GM18511 (cell line): Measurements from ENCODE around the gene ADAM21.
"Not testable (repeated sequence)": the region's sequence is repeated elsewhere in the genome, so short reads cannot be mapped to it uniquely, and the experiment has no call there.

ENCODE experiments used
- ATAC-seq: cut with Tn5 transposase; IDR thresholded peaks from one replicate; pipeline ENCODE4 v1.9.1; 2021; ENCODE audit warnings: mild to moderate bottlenecking, moderate library complexity; ENCODE audit not compliant: unreplicated experiment

Gene ADAM21

GRCh38 chr14:70451874-70452273, at the start of gene ADAM21:
ADAM21 (plus strand) TSS chr14:70452174; CDS start chr14:70457500, 5,326 bp downstream.
- ATAC-seq = no peak

GRCh38 chr14:70403335-70403734, 48.6 kb upstream of the ADAM21 start:
- not testable (repeated sequence) for ATAC-seq

- not testable (repeated sequence) for ATAC-seq
Observed at GRCh38 chr14:70406216-70406615, 45.8 kb upstream of the ADAM21 start.

GRCh38 chr14:70407621-70408020, 44.4 kb upstream of the ADAM21 start:
- no peak for ATAC-seq

- ATAC-seq = no peak
Observed at GRCh38 chr14:70415788-70416187, 36.2 kb upstream of the ADAM21 start.

- ATAC-seq = no peak
Observed at GRCh38 chr14:70416338-70416724, 35.6 kb upstream of the ADAM21 start.

- ATAC-seq = peak; percentile 73
Observed at GRCh38 chr14:70416725-70417349, 35.1 kb upstream of the ADAM21 start, which contains the start of gene SYNJ2BP. SYNJ2BP (minus strand) TSS chr14:70417090; CDS start chr14:70416963, 127 bp downstream.

- ATAC-seq = not testable (repeated sequence)
Observed at GRCh38 chr14:70419270-70419931, 32.6 kb upstream of the ADAM21 start.

GRCh38 chr14:70422538-70422937, 29.4 kb upstream of the ADAM21 start:
- ATAC-seq = no peak

GRCh38 chr14:70425354-70425753, 26.6 kb upstream of the ADAM21 start:
- ATAC-seq = no peak

GRCh38 chr14:70426555-70426954, 25.4 kb upstream of the ADAM21 start:
- ATAC-seq = not testable (repeated sequence)

- no peak for ATAC-seq
Observed at GRCh38 chr14:70436867-70437266, 15.1 kb upstream of the ADAM21 start.

- no peak for ATAC-seq
Observed at GRCh38 chr14:70441641-70442040, 10.3 kb upstream of the ADAM21 start.

GRCh38 chr14:70442750-70443149, 9.2 kb upstream of the ADAM21 start:
- no peak for ATAC-seq

- ATAC-seq = no peak
Observed at GRCh38 chr14:70448633-70449340, 3.2 kb upstream of the ADAM21 start.

GRCh38 chr14:70454731-70455130, 2.8 kb downstream of the ADAM21 start:
- ATAC-seq = no peak

- ATAC-seq = no peak
Observed at GRCh38 chr14:70468731-70469130, 16.8 kb downstream of the ADAM21 start.

- not testable (repeated sequence) for ATAC-seq
Observed at GRCh38 chr14:70470863-70471563, 19.0 kb downstream of the ADAM21 start.

GRCh38 chr14:70472253-70473159, 20.5 kb downstream of the ADAM21 start:
- ATAC-seq = no peak

GRCh38 chr14:70473825-70474224, 21.9 kb downstream of the ADAM21 start:
- no peak for ATAC-seq
